Left ventricle myocardium superior (tissue), 1 donor: Measurements from ENCODE around the gene SLC9A7. TPM values are rescaled to one million over a fixed set of nuclear protein-coding genes. Genes with fewer than 3 reads are reported as not detected.
"Not testable (repeated sequence)": the region's sequence is repeated elsewhere in the genome, so short reads cannot be mapped to it uniquely, and the experiment has no call there.

Source experiments
- ATAC-seq: fragments of 200-7000 bp; cut with Tn5 transposase; one replicate; pipeline ENCODE4 v1.9.1; 2020; ENCODE audit warnings: mild to moderate bottlenecking, moderate library complexity
- DNase-seq: peaks from one replicate; pipeline ENCODE4 v3.0.0-alpha.2; 2020
- intact Hi-C: fragments of 100-400 bp; cut with micrococcal nuclease; formaldehyde crosslinking; loops from one replicate; pipeline ENCODE4 v1.11.0; 2022
- total RNA-seq: library from RNA; stranded (reverse); fragmentation: NEBNext Ultra II Directional; extraction: Animal tissue kit (Norgen Biotek cat#: 25700); gene quantifications from one replicate; pipeline ENCODE4 v1.2.1, GENCODE V29; 2021
- donor health status: DM: no; HTN: yes; CAD: no; lungs with severe emphysema.

Gene SLC9A7
- total RNA-seq, 1 donor from 2014 or later = 4.6 TPM

GRCh38 chrX:46757052-46757451, 1.9 kb downstream of the SLC9A7 start:
- DNase-seq (no peak), ATAC-seq (no peak)
- intact Hi-C loops = no loop called here

DNA sequence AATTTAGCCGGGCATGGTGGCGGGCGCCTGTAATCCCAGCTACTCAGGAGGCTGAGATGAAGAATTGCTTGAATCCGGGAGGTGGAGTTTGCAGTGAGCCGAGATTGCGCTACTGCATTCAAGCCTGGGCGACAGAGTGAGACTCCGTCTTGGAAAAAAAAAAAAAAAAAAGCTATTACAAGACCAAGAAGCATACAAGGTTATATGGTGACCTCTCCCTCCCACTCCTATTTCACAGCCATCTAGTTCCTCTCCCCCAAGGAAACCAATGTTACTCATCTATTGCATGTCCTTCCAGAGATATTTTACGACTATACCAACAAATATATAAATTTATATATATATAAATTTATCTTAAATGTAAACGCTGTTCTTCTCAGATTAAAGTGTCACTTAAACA, 3.2 kb downstream of the SLC9A7 start:
- DNase-seq = no peak
- intact Hi-C loops = no loop called here
- no peak for ATAC-seq

DNA sequence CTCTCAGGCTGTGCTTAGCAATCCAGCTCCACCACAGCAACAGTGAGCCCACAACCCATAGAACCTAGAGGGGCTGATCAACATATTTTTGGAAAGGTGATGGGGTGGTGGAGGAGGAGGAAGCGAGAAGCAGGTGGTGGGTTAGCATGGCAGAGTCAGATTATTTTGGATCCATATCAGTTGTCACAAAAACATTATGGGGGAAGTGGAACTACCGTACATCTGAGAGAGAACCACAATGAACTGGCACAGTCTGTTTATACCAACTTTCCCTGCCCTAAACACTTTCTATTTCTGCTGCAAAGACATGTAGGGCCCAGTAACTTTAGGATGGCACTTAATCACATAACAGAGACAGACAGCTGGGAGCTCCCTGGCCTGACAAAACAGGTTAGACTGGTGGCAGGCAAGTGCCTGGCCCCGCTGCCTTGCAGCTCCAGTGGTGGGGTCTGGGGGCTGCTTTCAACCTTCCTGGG, 4.3 kb downstream of the SLC9A7 start:
- no peak for DNase-seq
- intact Hi-C loops = no loop called here
- ATAC-seq = no peak

DNA sequence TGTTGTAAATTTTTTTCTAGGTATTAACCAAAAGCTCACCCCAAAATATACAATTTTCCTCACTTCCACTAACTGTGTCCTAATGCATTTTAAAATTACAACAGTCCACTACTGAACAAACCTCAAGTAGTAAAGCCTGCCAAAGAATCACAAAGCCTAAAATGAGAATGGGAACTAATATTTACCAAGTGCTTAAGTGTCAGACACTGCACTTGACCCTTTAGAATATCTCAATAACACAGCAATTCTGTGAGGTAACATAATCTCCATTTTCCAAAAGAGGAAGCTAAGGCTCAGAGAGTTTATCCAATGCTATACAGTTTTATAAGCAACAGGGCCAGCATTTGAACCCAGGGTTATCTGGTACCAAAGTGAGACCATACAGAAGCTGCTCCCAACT, 4.9 kb downstream of the SLC9A7 start:
- intact Hi-C loops = no loop called here
- ATAC-seq (no peak), DNase-seq (no peak)

DNA sequence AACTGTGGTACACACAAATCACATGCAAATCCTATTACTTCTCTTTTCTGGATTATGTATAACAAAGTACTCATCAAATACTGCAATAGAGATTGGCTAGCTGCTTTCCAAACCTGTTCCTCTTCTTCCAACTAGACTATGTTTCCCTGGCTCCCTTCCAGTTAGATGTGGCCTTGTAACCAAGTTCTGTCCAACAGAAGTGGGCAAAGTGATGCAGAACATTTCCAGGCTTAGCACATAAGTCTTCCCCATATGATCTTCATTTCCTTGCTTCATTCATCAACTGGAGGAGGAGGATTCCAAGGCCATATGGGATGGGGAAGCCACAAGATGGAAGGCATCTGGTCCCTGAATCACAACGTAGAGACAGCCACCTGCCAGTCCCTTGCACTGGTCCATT, 8.0 kb downstream of the SLC9A7 start:
- intact Hi-C loops = no loop called here
- no peak for DNase-seq
- ATAC-seq = no peak

DNA sequence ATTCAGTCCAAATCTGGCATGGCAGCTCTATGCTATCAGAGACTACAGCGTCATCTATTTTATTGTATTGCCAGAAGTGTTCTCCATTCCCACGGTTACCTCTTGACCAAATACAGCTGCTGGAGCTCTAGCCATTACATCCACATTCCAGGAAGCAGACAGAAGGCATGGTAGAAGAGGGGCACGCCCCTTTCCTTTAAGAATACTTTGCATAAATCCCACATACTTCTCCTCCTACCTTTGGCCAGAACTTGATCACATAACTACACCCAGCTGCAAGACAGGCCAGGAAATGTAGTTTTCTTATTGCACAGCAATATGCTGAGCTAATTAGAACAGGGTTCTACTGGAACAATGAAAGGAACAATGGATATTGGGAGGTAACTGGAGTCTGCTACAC, 14.9 kb downstream of the SLC9A7 start:
- DNase-seq = no peak
- no peak for ATAC-seq
- intact Hi-C loops = no loop called here

DNA sequence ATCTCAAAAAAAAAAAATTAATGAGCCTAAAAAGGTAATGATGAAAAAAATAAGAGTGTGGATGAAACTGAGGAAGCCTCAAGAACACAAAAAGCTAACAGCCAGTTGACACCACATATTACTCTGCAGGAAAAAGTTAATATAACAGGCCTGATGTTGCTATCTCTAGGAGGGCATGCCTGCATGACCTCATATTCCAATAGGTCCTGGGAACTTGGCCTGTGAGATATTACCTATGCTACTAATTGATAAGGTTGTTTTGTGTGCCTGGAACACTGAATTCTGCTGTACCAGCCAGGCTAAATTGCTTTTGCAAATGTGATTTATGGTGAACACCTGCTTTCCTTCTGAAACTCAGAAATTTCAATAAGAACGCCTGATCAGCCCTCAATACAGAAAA, 15.9 kb downstream of the SLC9A7 start:
- DNase-seq (no peak), ATAC-seq (no peak)
- intact Hi-C loops = no loop called here

DNA sequence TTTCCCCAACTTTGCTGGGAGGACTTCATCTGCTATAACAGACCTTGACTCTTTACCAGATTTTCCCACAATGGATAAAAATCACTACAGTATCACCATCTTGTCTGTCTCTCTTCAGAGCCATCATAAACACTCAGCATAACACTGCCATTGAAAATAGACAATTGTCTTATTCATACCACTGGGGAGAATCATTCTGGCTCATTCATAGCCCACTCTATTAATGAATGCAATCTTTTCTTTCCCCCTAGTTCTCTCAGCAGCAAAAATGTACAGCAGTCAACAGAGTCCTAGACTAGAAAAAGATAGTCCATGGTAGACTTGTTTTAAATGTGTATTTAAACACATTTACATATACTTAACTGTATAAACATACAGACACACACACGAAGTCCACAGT, 19.2 kb downstream of the SLC9A7 start:
- DNase-seq = no peak

DNA sequence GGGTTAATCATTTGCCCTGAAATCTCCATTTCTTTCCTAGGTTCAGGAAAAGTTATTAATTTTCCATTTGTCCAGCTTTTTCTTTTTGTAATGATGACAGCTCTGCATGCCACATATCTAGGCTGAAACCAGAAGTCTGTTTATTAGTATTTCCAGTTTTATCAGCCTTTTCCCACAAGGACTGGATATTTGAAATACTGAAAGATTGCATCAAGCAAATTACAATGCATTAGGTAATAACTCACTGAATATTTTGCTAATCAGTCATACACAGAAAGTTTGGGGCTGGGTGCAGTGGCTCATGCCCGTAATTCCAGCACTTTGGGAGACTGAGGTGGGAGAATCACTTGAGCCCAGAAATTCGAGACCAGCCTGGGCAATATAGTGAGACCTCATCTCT, 21.5 kb downstream of the SLC9A7 start:
- intact Hi-C loops = no loop called here
- ATAC-seq = no peak
- DNase-seq = no peak

More for the DNA sequence above, 19.2 kb downstream of the SLC9A7 start:
- ATAC-seq = no peak
- intact Hi-C loops = no loop called here

GRCh38 chrX:46737041-46737440, 21.9 kb downstream of the SLC9A7 start:
- intact Hi-C loops = no loop called here
- no peak for ATAC-seq

GRCh38 chrX:46735622-46736021, 23.3 kb downstream of the SLC9A7 start:
- no peak for DNase-seq
- intact Hi-C loops = no loop called here
- no peak for ATAC-seq

More at GRCh38 chrX:46737041-46737440, 21.9 kb downstream of the SLC9A7 start:
- DNase-seq = no peak

- DNase-seq = no peak
- intact Hi-C loops = no loop called here
- no peak for ATAC-seq
Observed at GRCh38 chrX:46733226-46733625, 25.7 kb downstream of the SLC9A7 start.

DNA sequence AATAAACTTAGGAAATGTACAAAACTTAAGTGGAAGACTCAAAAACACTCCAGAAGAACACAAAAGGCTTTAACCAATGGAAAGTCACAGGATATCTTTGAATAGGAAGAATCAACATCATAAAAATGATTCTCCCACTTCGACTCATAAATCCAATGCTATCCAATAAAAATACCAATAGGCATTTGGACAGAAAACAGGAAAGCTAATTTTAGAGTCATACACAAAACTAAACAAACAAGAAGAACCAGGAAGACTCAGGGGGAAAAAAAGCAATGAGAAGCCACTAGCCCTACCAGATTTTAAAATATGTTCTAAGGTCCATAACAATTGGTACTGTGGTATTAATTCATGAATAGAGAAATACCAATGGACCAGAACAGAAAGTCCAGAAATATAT, 28.2 kb downstream of the SLC9A7 start:
- intact Hi-C loops = no loop called here
- ATAC-seq (no peak), DNase-seq (no peak)

DNA sequence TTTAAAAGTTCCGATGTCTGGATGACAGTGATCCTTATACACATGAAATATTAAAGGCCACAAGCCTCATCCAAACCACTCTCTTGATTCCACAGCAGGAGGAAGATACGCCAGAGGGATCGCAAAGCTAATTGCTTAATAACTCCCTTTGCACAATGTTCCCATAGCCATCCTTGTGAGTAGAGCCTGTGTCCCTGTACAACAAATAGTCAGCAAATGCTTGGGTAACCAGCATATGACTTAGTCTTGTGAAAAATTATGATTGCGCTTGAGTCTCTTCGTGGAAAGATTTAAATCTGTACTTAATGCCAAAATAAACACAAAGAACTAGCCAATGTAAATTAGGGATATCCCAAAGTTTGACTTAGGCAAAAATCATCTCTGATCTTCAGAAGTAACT, 31.5 kb downstream of the SLC9A7 start:
- ATAC-seq (no peak), DNase-seq (no peak)
- intact Hi-C loops = no loop called here

DNA sequence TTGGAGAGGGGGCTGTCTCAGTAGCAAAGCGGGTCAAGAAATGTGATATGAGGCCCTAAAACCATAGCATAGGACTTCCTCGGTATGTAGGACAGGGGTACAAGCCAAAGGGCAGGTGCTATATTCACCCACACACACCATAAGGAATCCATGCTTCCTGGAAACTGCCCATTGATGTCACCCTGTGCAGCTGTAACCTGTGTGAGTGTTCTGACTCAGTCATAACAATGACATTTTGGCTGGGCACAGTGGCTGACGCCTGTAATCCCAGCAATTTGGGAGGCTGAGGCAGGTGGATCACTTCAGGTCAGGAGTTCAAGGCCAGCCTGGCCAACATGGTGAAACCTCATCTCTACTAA, 35.4 kb downstream of the SLC9A7 start:
- intact Hi-C loops = not testable (repeated sequence)

DNA sequence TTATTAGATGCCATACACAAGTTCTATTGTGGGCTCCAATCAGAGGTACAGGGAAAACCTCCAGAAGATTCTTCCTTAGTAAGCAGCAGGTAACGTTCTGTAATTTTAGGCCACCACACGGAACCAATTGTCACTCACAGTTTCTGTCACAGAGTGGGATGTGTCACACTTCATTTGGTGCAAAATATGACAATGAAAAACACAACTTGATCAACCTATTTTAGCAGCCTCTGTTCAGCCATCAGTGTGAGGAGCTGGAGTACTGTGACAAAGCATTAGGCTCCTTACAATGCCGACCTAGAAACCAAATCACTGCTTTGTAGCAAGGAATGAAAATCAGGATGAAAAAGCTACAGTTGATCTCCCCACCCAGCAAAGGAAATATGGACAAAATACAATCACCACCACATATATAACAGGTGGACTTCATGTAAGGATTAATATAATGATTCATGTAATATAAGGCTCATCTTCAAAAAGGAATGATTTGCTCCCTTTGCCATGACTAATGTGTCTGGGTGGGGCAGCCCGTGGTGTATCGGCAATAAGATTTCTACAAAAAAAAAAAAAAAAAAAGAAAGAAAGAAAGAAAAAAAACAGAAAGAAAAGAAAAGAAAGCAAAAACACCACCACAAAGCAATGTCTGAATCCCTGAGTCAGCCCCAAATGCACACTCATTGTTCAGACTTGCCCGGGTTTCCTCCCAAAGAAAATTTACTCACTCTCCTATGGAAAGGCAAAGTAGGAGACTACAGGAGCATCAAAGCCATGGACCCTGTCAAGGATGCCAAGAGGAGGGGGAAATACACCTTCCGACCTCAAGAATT, 36.0 kb downstream of the SLC9A7 start:
- intact Hi-C loops = no loop called here
- no peak for DNase-seq
- ATAC-seq = no peak

More for the DNA sequence above, 35.4 kb downstream of the SLC9A7 start:
- not testable (repeated sequence) for ATAC-seq, DNase-seq

DNA sequence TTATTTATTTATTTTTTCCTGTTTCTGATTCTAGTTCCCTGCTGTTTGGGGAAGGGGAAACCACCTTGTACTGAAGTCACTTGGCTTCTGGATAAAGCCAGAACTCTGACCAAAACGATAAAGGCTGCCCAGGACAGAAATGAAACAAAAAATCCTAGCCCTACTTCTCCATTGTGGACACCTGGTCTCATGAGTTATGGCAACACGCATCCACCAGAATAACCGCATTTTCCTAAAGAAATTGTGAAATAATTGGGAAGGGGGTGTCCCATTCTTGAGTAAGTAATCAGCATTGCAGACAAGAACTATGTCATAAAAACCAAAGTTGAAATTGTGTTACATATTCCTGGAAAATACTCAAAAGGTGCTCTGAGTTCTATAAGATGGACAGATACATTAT, 42.1 kb downstream of the SLC9A7 start:
- ATAC-seq (no peak), DNase-seq (no peak)
- intact Hi-C loops = no loop called here

DNA sequence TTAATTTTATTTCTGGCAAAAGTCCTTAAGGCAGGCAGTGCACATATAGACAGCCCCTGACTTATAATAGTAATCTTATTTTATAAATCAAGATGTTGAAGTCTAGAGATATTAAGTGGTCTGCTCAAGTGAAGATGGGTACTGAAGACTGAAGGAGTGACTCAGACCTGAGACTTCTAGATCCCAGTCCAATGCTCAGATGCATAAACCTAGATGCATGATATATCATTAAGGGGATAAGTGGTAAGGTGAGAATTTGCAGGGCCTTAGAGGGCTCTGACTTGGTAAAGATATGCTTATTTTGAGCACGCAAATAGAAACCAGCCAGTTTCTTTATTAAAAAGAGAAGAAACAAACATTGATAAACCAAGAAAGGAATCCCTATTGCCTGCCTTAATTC, 42.9 kb downstream of the SLC9A7 start:
- intact Hi-C loops = no loop called here
- ATAC-seq (no peak), DNase-seq (no peak)

DNA sequence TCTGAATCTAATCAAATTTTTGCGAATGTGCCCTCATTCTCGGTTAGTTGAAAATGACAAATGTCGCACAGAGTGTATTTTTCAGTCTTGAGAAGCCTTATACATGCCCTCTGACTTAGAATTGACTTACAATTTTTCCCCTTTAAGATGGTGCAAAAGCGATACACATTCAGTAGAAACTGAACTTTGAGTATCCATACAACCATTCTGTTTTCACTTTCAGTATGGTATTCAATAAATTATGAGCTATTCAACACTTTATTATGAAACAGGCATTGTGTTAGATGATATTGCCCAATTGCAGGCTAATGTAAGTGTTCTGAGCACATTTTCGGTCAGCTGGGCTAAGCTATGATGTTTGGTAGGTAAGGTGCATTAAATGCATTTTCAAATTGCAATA, 43.4 kb downstream of the SLC9A7 start:
- ATAC-seq (no peak), DNase-seq (no peak)
- intact Hi-C loops = no loop called here

DNA sequence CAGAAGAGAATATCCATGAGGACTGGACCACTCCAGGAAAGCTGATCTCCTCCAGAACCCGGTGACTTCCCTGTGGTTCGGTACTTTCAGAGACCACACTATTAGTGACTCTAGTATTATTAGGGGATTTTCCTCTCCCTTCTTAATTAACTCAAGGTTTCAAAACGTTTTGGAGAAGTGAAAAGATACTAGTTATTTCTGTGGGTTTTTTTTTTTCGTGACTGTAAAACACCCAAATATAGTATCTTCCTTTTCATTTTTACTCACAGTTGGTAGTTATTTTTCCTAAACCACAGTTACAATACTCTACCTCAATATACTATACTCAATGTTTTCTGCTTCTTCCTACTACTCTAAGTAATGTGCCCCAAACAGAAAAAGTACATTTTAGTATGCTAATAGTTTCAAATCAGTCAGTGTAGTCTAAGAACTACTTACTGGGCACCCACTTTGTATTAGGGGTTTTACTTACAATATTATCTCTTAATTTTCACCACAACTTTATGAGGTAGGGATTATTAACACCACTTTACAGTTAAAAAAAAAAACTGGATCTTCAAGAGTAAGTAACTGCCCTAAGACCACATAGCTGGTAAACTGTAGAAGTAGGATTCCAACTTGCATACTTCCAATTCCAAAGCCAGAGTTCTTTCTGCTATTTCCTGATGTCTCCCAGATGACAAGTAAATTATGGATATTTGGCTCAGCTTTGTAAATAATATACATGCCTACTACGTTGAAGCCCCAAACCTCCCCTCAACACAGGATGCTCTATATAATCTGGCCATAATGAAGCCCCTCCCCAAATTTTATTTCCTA, 45.0 kb downstream of the SLC9A7 start:
- no peak for ATAC-seq
- DNase-seq = no peak
- intact Hi-C loops = no loop called here

- no peak for DNase-seq
- no peak for ATAC-seq
- intact Hi-C loops = no loop called here
Observed at GRCh38 chrX:46712764-46713163, 46.2 kb downstream of the SLC9A7 start.
